ENCODE data around the gene EEF2K.

The EEF2K gene

DNA sequence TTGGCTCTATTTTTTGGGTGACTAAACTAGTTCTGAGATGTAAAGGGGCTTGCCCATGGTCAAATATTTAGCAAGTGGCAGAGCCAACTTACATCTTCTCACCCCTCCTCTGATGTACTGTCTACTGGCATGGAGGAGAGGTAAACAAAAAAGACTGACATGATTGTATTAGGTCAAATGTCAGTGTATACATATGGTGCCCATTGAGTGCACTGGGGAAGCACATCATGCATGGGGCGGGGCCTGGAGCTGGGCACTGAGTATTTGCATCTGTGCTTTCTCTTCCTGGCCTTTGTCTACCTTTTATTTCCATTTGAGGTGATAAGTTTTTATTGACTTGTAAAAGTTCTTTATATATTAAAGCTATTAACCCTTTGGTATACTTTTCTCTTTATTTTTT, 68.8 kb downstream of the EEF2K start:
- no peak overlapping the region for H3K4me2 ChIP-seq (ENCODE audit: low read length)
- no peak for TF ChIP-seq EZH2phosphoT487 (IDR thresholded peaks at IDR 0.05; ENCODE audit: borderline replicate concordance, low read length)
- TF ChIP-seq, protein P1, sequence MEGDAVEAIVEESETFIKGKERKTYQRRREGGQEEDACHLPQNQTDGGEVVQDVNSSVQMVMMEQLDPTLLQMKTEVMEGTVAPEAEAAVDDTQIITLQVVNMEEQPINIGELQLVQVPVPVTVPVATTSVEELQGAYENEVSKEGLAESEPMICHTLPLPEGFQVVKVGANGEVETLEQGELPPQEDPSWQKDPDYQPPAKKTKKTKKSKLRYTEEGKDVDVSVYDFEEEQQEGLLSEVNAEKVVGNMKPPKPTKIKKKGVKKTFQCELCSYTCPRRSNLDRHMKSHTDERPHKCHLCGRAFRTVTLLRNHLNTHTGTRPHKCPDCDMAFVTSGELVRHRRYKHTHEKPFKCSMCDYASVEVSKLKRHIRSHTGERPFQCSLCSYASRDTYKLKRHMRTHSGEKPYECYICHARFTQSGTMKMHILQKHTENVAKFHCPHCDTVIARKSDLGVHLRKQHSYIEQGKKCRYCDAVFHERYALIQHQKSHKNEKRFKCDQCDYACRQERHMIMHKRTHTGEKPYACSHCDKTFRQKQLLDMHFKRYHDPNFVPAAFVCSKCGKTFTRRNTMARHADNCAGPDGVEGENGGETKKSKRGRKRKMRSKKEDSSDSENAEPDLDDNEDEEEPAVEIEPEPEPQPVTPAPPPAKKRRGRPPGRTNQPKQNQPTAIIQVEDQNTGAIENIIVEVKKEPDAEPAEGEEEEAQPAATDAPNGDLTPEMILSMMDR (IDR thresholded peaks at IDR 0.05; ENCODE audit: low read depth, low read length, poor library complexity, severe bottlenecking), result no peak
- peaks cover 3% of the 10 kb centered on the region; the same call in 1 of the 2 replicates for H3K36me3 ChIP-seq (ENCODE audit: control insufficient read depth, low read length)

DNA sequence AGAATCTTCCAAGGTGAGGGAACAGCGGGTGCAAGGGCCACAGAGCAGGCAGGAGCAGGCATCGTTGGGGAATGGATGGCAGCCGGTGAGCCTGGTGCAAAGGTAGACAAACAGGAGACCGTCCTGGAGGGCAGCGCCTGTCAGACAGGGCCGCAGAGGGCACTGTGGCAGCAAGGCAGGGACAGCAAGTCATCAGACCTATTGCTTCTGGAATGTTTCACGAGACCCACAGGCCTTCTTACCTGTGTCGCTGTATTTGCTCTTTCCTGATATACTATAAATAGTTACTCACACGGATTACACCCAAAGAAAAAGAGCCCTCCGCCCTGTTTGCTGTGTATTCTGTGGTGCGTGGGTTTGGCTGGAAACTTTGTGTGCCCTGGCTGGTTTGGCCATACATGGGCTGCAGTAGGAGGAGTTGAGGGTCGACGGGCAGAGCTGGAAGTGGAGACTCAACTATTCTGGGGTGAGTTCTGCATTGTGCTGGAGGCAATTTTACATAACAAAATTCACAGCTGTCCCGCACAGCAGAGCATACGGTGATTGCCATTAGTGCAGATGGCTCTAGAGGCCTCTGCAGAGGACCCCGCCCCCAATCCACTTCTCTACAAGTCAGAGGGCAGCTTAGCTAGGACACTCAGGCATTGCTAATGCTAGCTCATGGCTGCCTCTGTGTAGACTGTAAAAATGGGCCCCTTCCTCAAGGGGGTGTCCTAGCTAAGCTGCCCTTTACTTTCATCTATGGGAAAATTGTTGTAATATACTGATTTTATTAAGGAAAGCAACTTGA, 72.6 kb downstream of the EEF2K start:
- peaks cover 14% of the 10 kb centered on the region; the same call in 1 of the 2 replicates for H3K36me3 ChIP-seq (ENCODE audit: control insufficient read depth, low read length)
- H3K27ac ChIP-seq (ENCODE audit: low read depth, low read length), result no peak overlapping the region

More for the DNA sequence above, 68.8 kb downstream of the EEF2K start:
- H3F3A ChIP-seq (ENCODE audit: control insufficient read depth, insufficient read depth), result no peaks in the 10 kb centered on the region
- H3K4me1 ChIP-seq (ENCODE audit: control insufficient read depth, low read length), result no peaks in the 10 kb centered on the region
- H3K79me2 ChIP-seq (ENCODE audit: control insufficient read depth, low read length), result no peaks in the 10 kb centered on the region
- no peaks in the 10 kb centered on the region for H4K20me1 ChIP-seq (ENCODE audit: control insufficient read depth, insufficient read depth, low read depth, low read length)
- H3K27me3 ChIP-seq (ENCODE audit: control insufficient read depth, low read length), result no peaks in the 10 kb centered on the region
- H3K27ac ChIP-seq (ENCODE audit: low read depth, low read length), result no peak overlapping the region
- H3K9me3 ChIP-seq (ENCODE audit: control insufficient read depth, insufficient read depth, low read length), result no peaks in the 10 kb centered on the region
- no peaks in the 10 kb centered on the region for H3K9me2 ChIP-seq (replicated peaks; ENCODE audit: control insufficient read depth, low read length)
- H3K4me3 ChIP-seq (ENCODE audit: low read length), result no peak overlapping the region

DNA sequence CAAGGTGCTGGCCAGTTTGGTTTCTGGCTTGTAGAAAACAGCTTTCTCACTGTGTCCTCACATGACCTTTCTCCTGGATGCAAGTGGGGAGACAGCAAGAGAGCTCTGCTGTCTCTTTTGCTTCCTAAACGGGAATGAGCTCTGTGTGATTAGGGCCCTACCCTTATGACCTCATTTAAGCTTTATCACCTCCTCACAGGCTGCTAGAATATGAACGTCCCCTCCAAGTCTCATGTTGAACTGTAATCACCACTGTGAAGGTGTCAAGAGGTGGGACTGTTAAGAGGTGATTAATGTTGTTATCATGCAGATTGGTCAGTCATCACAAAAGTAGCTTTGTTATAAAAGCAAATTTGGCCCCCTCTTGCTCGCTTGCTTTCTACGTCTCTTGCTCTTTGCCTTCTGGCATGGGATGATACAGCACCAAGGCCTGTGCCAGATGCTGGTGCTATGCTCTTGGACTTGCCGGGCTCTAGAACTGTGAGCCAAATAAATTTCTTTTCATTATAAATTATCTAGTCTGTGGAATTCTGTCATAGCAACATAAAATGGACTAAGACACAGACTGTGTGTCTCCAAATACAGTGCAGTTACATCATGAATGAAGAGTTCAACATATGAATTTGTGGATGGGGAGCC, 76.3 kb downstream of the EEF2K start:
- H3K9me2 ChIP-seq (replicated peaks; ENCODE audit: control insufficient read depth, low read length), result no peaks in the 10 kb centered on the region
- no peaks in the 10 kb centered on the region for H3F3A ChIP-seq (ENCODE audit: control insufficient read depth, insufficient read depth)
- TF ChIP-seq EZH2phosphoT487 (IDR thresholded peaks at IDR 0.05; ENCODE audit: borderline replicate concordance, low read length), result no peak
- TF ChIP-seq, protein P1 (IDR thresholded peaks at IDR 0.05; ENCODE audit: low read depth, low read length, poor library complexity, severe bottlenecking), result no peak
- H3K4me2 ChIP-seq (ENCODE audit: low read length), result no peak overlapping the region
- no peaks in the 10 kb centered on the region for H3K4me1 ChIP-seq (ENCODE audit: control insufficient read depth, low read length)
- no peaks in the 10 kb centered on the region for H3K27me3 ChIP-seq (ENCODE audit: control insufficient read depth, low read length)
- no peaks in the 10 kb centered on the region for H3K9me3 ChIP-seq (ENCODE audit: control insufficient read depth, insufficient read depth, low read length)
- no peak overlapping the region for H3K4me3 ChIP-seq (ENCODE audit: low read length)
- no peaks in the 10 kb centered on the region for H4K20me1 ChIP-seq (ENCODE audit: control insufficient read depth, insufficient read depth, low read depth, low read length)
- H3K79me2 ChIP-seq (ENCODE audit: control insufficient read depth, low read length), result no peaks in the 10 kb centered on the region
- peaks cover 22% of the 10 kb centered on the region; the same call in 1 of the 2 replicates for H3K36me3 ChIP-seq (ENCODE audit: control insufficient read depth, low read length)
- H3K27ac ChIP-seq (ENCODE audit: low read depth, low read length), result no peak overlapping the region

More for the DNA sequence above, 72.6 kb downstream of the EEF2K start:
- TF ChIP-seq, protein P1 (IDR thresholded peaks at IDR 0.05; ENCODE audit: low read depth, low read length, poor library complexity, severe bottlenecking), result no peak
- no peak for TF ChIP-seq EZH2phosphoT487 (IDR thresholded peaks at IDR 0.05; ENCODE audit: borderline replicate concordance, low read length)
- Histone ChIP-seq H3K4me3 (ENCODE audit: low read length) (no peak overlapping the region), H3K4me2 (ENCODE audit: low read length) (no peak overlapping the region), H3K9me3 (ENCODE audit: control insufficient read depth, insufficient read depth, low read length) (no peaks in the 10 kb centered on the region), H3K9me2 (replicated peaks; ENCODE audit: control insufficient read depth, low read length) (no peaks in the 10 kb centered on the region), H3K4me1 (ENCODE audit: control insufficient read depth, low read length) (no peaks in the 10 kb centered on the region), H3K27me3 (ENCODE audit: control insufficient read depth, low read length) (no peaks in the 10 kb centered on the region), H4K20me1 (ENCODE audit: control insufficient read depth, insufficient read depth, low read depth, low read length) (no peaks in the 10 kb centered on the region), H3F3A (ENCODE audit: control insufficient read depth, insufficient read depth) (no peaks in the 10 kb centered on the region), H3K79me2 (ENCODE audit: control insufficient read depth, low read length) (no peaks in the 10 kb centered on the region)

Data from DOHH2 (cell line).